HG02938 (cell line): Measurements from ENCODE around the gene XKRX.

Source experiments
- ATAC-seq: cut with Tn5 transposase; IDR thresholded peaks from one replicate; pipeline ENCODE4 v1.9.1; 2021; ENCODE audit warnings: mild to moderate bottlenecking, moderate library complexity; ENCODE audit not compliant: unreplicated experiment

XKRX gene

DNA sequence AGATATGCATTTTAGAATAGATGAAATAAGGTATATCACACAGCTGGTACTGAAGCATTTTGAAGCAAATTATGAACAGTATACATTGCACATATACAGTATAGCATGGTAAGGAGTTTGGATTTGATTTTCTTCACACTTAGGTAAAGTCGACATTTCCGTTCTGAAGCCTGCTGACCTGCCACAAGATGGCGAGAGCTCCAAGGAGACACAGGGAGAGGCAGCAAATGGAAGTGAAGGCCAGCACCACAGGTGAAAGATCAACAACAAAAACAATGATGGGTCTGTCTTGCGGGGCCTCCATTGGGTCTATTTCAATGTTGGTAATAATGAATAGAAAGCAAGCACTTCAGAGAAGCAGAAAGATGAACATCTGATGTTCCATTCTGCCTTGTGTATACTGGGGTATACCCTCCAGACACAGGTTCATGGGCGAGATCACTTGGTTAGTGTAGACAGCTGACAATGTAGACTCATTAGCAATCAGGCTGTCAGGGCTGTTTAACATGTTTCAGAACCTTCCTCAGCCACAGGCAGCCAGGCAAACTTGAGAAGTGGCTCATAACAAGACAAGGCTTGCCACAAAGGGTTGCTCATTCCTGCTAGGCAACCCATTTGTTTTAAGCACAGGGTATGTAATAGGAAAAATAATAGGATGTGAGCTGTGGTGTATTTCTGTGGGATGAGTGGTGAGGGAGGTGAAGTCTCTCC is 33.2 kb downstream of the XKRX start:
- ATAC-seq, result peak; percentile 62

DNA sequence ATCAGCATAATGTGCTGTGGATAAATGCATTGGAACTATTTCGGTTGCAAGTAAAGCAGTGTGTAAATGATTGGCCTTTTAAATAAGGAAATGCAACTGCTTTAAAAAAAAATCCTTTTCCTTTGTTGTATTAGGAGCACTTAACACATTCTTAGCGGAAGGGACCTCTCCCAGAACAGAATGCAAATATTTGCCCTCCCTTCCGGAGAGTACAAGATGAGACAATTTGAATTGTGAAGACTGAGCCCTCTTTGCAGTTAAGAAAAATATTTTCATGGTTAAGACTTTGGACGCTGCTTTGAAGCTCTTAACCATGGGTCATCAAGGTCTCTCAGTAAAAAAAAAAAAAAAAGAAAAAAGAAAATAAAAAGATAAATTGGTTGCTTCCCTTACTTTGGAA is 45.1 kb downstream of the XKRX start:
- ATAC-seq, result no peak

DNA sequence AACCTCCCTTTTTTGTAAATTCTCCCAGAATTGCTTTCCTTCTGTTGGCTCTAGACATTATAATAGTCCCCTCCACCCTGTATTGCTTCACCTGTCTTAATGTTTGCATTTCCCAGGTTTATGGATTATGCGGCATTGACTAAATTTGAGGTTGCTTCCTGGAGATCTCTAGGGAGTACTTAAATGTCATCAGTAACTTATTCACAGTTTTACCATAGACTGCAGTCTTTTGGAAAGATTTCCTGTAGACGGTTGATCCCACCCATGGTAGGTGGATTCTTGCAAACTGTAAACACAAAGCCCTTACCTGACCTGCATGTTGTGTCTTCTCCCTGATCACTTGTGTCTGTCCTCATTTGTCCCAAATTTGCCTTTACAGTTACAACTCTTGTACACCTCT is 48.3 kb downstream of the XKRX start:
- no peak for ATAC-seq

DNA sequence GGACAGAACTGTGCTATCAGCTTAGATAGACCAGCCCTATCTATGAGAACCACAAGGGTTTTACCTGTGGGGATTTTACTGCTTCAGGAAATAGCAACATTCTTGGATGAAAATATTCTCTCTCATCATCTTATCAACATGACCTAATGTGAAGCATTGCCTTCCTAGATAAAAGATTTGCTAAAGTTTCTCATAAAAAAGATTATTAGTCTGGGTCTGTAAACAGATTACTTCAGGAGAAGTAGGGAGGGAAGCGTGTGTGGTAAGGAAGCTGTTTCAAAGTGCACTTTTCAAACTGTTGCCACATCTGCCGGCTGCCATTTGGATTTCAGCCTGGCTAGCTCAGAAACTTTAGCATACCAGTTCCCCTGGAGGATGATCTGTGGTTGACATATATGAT is 54.4 kb downstream of the XKRX start, which contains the start of gene NOX1:
Gene NOX1, minus strand, starts transcription at position 35 of the 400 bp plus-strand sequence. CDS start 220 bp downstream, outside the sequence.
- ATAC-seq, result no peak

DNA sequence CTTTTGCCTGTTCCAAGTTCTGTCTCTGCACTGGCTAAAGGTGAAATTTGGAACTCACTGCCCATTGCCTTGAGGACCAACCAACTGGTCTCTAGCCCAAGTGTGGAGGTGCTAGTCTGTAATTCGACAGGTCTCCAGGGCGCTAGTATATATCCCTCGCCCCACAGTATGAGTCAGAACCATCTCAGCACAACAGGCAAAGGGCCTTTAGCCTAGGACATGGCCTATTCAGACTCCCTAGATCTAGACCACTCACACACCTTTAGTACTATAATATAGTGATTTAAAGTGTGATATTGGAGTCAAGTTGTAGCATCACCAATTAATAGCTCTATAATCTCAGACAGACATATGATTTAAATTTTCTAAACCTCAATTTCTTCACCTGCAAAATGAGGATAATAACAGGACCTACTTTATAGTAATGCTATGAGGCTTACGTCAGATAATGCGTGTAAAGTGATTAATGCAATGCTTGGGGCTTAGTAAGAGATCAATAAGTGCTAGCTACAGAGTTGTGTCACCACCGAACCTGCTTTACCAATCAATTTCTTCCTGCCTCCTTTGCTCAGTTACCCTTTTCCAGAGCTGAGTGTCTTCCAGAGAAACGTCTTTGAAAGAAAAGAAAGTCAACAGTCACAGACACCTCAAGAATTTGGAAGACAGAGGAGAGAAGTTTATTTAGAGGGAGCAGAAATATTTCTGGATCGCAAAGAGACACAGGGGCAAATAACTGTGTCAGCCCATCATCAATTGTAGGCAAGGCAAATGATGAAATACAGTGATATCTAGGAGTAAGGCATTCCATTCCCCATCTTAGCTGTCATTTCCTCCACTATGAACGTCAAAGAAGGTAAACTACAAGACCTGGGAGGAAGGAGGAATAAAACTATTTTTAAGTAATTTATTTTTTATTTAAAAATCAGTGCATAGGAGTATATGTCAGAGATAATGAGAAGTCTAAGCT is 56.8 kb downstream of the XKRX start:
- ATAC-seq, result no peak

DNA sequence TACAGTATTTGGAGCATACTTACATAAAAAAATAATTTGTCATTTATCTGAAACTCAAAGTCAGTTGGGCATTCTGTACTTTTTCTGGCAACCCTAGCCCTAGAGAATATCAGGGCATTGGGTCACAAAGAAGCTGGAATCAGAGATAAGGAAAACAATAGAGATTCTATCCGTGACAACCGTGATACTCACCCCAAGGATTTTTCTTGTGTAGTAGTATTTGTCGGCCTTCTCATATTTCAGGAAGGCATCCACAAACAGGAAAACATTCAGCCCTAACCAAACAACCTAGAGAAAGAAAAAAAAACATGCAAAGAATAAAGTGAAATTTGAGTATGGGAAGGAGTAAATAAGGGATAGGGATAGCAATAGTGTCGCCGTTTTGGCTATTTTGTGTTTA is 58.2 kb downstream of the XKRX start:
- ATAC-seq, result no peak

DNA sequence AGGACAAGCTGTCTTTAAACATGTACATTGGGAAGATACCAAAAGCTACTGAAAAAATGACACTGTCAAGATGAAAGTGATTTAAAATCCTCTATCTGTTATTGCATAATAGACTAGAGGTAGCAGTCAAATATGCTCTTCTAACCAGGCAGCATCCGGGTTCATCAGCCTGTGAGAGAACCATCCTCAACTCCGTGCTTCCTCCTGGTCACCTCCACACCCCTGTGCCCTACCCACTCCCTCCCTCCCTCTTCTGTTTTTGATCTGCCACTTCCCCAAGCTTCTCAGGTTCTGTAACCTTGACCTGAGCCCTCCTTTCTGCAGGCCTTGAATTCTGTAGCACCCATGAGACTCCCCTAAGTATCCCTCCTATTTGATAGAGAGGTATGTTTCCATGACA is 60.4 kb downstream of the XKRX start:
- ATAC-seq, result no peak

DNA sequence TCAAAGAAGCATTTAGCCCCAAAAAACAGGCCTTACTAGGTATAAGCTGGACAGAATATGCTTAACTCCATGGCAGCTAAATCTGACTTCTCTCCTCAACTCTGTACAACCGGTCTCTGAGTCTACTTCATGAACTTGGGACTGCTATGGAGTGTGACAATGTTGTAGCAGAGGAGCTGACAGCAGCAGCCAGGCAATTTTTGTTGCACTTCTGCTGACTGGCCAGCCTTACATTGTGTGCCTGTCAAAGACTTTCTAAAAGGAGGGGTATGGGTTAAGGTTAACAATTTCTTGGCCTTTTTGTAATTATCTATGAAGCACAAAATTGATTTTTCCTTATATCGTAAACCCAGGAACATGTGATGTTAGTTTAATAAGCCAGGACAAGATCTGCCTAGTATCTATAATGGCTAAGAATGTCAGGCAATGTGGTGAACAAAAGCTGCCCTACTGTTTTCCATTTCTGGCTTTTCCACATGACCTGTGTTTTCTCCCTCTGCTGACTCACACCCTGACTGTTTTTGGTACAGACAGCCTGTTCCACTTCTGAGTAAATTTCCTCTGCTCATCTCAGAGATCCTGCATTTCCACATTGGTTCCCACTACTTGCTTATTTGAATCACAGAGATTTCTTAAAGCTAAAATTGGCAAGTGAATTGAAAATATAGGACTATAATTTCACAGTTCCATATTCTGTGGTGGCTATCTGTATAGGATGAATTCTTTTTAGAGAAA is 63.9 kb downstream of the XKRX start:
- ATAC-seq, result no peak
